Muscle of leg (tissue), 11 donors: Measurements from ENCODE around the gene BAIAP3. TPM values are rescaled to one million over a fixed set of nuclear protein-coding genes. Genes with fewer than 3 reads are reported as not detected.

ENCODE experiments used
- DNase-seq: peaks from one replicate; pipeline ENCODE4 v3.0.0; 2013
- H3K27ac ChIP-seq: one replicate; pipeline ENCODE4 v1.5.1; 2013; ENCODE audit warnings: mild to moderate bottlenecking, low read length, control low read depth
- H3K27me3 ChIP-seq: one replicate; pipeline ENCODE4 v1.6.1; 2013; ENCODE audit warnings: low read length; ENCODE audit not compliant: control insufficient read depth, insufficient read depth
- H3K36me3 ChIP-seq: one replicate; pipeline ENCODE4 v1.6.1; 2013; ENCODE audit warnings: low read length; ENCODE audit not compliant: control insufficient read depth, insufficient read depth
- H3K4me1 ChIP-seq: one replicate; pipeline ENCODE4 v1.6.1; 2013; ENCODE audit warnings: low read length; ENCODE audit not compliant: control insufficient read depth, insufficient read depth
- H3K4me3 ChIP-seq: one replicate; pipeline ENCODE4 v1.5.1; 2013; ENCODE audit warnings: low read length, control low read depth
- H3K9me3 ChIP-seq: replicated peaks from 2 replicates; pipeline ENCODE4 v1.6.1; 2013; ENCODE audit warnings: low read depth, low read length; ENCODE audit not compliant: control insufficient read depth
- WGBS: methylation state at CpG from one replicate; pipeline ENCODE4 v1.1.5; 2013; ENCODE audit warnings: missing lambda C conversion rate; ENCODE audit not compliant: insufficient coverage; 5-methylcytosine and 5-hydroxymethylcytosine counted together
- polyA plus RNA-seq, 8 donors: library from polyadenylated mRNA; unstranded; fragments of 120-200 nt; gene quantifications; one replicate each; pipeline versions ENCODE4 v1.2.1 to v1.2.3, GENCODE V29; 2013; ENCODE audit warnings: inconsistent platforms in 1 of 8, low replicate concordance in 1 of 8; ENCODE audit not compliant: insufficient read length in 8 of 8, insufficient read depth in 1 of 8
- total RNA-seq: library from RNA; stranded (reverse); fragments of 120-200 nt; gene quantifications from one replicate; pipeline ENCODE4 v1.2.4, GENCODE V29; 2013

Gene BAIAP3
- total and polyA plus RNA-seq, 9 donors: 0.40 to 1.3 (median 0.83) TPM

- peaks cover 21% of the 10 kb centered on the region for H3K4me1 ChIP-seq
- H3K27me3 ChIP-seq: no peaks in the 10 kb centered on the region
- no peak overlapping the region for H3K27ac ChIP-seq
- WGBS: 82% methylated on average over 7 of the region's 14 CpGs
- H3K4me3 ChIP-seq: no peak overlapping the region
- H3K36me3 ChIP-seq: peaks cover 87% of the 10 kb centered on the region
- DNase-seq: no peak
- H3K9me3 ChIP-seq: no peaks in the 10 kb centered on the region
Measured at GRCh38 chr16:1316033-1316405, 17.4 kb upstream of the BAIAP3 start.

GRCh38 chr16:1317479-1318267, 15.8 kb upstream of the BAIAP3 start:
- peaks cover 94% of the 10 kb centered on the region for H3K36me3 ChIP-seq
- H3K4me3 ChIP-seq: no peak overlapping the region
- H3K9me3 ChIP-seq: no peaks in the 10 kb centered on the region
- WGBS: 85% methylated on average over 20 of the region's 32 CpGs
- DNase-seq: no peak
- H3K4me1 ChIP-seq: peaks cover 4% of the 10 kb centered on the region
- no peaks in the 10 kb centered on the region for H3K27me3 ChIP-seq
- no peak overlapping the region for H3K27ac ChIP-seq

DNA sequence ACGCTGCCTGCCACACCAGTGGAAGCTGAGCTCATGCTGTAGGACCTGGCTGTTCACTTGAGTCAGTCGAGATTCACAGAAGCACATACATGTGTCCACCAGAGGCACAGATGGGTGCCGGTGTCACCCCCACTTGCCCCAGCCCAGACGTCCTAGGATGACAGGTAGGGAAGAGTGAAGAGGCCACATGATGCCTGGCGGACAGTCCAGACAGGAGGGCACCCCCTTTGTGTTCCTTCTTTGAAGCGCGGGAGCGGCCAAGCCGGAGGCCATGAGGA, 15.2 kb upstream of the BAIAP3 start:
- H3K9me3 ChIP-seq: no peaks in the 10 kb centered on the region
- no peak overlapping the region for H3K4me3 ChIP-seq
- DNase-seq: no peak
- H3K4me1 ChIP-seq: no peaks in the 10 kb centered on the region
- 82% methylated on average over 9 of the region's 9 CpGs for WGBS
- H3K36me3 ChIP-seq: peaks cover 94% of the 10 kb centered on the region
- H3K27ac ChIP-seq: no peak overlapping the region
- H3K27me3 ChIP-seq: no peaks in the 10 kb centered on the region

- no peak overlapping the region for H3K4me3 ChIP-seq
- DNase-seq: no peak
- H3K27ac ChIP-seq: no peak overlapping the region
- WGBS: 92% methylated on average over 33 of the region's 33 CpGs
- peaks cover 95% of the 10 kb centered on the region for H3K36me3 ChIP-seq
- H3K9me3 ChIP-seq: no peaks in the 10 kb centered on the region
- H3K27me3 ChIP-seq: no peaks in the 10 kb centered on the region
- no peaks in the 10 kb centered on the region for H3K4me1 ChIP-seq
Measured at GRCh38 chr16:1319041-1319440, 14.4 kb upstream of the BAIAP3 start.

DNA sequence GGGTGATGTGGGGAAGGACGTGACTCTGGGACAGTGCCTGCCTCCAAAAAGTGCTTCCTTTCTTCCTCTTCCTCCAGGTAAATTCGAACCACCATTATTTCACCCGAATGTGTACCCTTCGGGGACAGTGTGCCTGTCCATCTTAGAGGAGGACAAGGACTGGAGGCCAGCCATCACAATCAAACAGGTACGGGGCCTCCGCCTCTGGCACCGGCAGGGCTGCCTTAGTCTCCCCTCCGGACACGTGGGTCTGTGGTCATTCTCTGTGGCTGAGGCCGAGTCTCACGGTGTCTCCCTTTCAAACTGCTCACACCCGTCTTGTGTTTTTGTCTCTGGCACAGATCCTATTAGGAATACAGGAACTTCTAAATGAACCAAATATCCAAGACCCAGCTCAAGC, 13.3 kb upstream of the BAIAP3 start:
- no peaks in the 10 kb centered on the region for H3K27me3 ChIP-seq
- WGBS: 85% methylated on average over 11 of the region's 12 CpGs

DNA sequence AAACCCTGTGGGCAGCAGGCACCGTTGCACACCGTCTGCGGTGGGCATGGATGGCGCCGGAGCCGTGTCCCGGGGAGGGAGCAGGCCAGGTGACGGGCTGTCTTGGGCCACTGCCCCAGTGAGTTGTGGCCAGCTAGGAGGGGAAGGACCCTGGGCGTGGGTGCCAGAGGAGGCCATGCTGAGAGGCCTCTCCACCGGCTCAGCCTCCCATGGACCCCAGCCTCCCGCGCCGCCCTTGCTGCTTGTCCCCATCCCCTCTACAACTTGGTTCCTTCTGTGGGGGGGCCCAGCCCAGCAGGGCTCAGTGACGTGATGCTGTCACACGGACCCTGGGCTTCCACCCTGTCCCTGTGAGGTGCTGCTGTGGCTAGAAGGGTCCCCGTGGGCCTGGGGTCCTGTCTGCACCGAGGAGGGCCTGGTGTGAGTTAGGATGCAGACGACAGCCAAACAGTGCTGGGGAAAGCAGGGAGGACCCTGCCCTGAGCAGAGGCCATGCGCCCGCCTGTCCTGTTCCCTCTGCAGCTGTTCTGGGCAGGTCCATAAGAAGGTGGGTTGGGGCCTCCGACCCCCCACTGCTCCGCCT, 12.7 kb upstream of the BAIAP3 start:
- no peaks in the 10 kb centered on the region for H3K27me3 ChIP-seq
- no peak for DNase-seq
- peaks cover 94% of the 10 kb centered on the region for H3K36me3 ChIP-seq
- H3K9me3 ChIP-seq: no peaks in the 10 kb centered on the region
- H3K4me3 ChIP-seq: no peak overlapping the region
- WGBS: 84% methylated on average over 17 of the region's 22 CpGs
- no peak overlapping the region for H3K27ac ChIP-seq
- no peaks in the 10 kb centered on the region for H3K4me1 ChIP-seq

More for the DNA sequence above, 13.3 kb upstream of the BAIAP3 start:
- H3K4me1 ChIP-seq: no peaks in the 10 kb centered on the region
- H3K9me3 ChIP-seq: no peaks in the 10 kb centered on the region
- H3K36me3 ChIP-seq: peaks cover 95% of the 10 kb centered on the region
- no peak overlapping the region for H3K4me3 ChIP-seq
- H3K27ac ChIP-seq: no peak overlapping the region
- DNase-seq: no peak

- no peaks in the 10 kb centered on the region for H3K27me3 ChIP-seq
- no peak overlapping the region for H3K4me3 ChIP-seq
- no peak for DNase-seq
- H3K36me3 ChIP-seq: peaks cover 77% of the 10 kb centered on the region
- H3K27ac ChIP-seq: no peak overlapping the region
- H3K4me1 ChIP-seq: no peaks in the 10 kb centered on the region
- 97% methylated on average over 6 of the region's 8 CpGs for WGBS
- H3K9me3 ChIP-seq: no peaks in the 10 kb centered on the region
Measured at GRCh38 chr16:1322407-1322806, 11.0 kb upstream of the BAIAP3 start.

DNA sequence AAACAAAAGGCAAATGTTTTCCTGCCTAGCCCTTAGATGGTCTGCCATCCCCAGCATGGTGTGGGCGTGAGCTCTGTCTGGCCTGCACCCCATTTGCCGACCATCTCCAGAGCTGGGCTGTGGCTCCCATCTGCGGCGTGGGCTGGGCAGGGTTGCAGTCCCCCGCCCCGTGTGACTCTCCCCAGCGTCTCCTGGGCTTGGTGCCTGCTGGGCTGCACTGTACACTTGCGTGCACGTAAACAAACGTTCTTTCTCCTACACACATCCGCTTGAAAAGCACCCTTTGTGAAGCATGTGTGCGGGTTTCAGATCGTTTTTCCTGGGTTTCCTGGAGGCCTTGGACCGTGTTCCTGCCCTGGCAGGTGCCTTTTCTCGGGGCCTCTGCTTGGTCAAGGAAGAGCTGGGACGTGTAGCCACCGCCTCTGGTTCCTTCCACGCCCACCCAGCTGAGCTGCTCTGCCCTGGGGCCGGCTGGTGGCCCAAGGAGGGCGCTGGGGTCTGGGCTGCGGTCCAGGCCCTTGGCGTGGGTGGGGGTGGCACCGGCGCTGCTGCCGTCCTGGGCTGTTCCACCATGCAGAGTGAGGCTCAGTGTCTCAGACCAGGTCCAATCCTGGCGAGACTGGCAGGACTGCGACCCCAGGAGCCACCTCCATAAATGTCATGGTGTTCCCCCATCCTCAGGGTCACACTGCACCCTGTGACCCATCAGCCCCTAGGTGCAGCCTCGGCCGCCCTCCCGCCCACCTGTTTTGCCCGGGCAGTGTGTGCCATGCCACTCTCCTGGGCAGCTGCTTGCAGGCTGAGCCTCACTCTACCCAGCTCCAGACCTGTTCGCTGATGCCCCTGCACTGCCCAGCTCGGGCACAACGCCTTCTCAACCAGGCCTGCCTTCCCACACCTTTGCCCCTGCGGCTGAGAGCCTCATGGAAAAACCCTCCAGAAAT, 9.9 kb upstream of the BAIAP3 start:
- H3K4me1 ChIP-seq: no peaks in the 10 kb centered on the region
- no peak overlapping the region for H3K4me3 ChIP-seq
- no peak overlapping the region for H3K27ac ChIP-seq
- 83% methylated on average over 32 of the region's 35 CpGs for WGBS
- no peak for DNase-seq
- H3K27me3 ChIP-seq: no peaks in the 10 kb centered on the region
- H3K36me3 ChIP-seq: peaks cover 65% of the 10 kb centered on the region
- no peaks in the 10 kb centered on the region for H3K9me3 ChIP-seq

GRCh38 chr16:1324286-1324826, 9.1 kb upstream of the BAIAP3 start:
- DNase-seq: no peak
- no peaks in the 10 kb centered on the region for H3K9me3 ChIP-seq
- peaks cover 58% of the 10 kb centered on the region for H3K36me3 ChIP-seq
- H3K4me3 ChIP-seq: no peak overlapping the region
- H3K4me1 ChIP-seq: no peaks in the 10 kb centered on the region
- H3K27ac ChIP-seq: no peak overlapping the region
- H3K27me3 ChIP-seq: no peaks in the 10 kb centered on the region
- 72% methylated on average over 17 of the region's 22 CpGs for WGBS

GRCh38 chr16:1325261-1325660, 8.2 kb upstream of the BAIAP3 start:
- H3K27me3 ChIP-seq: peaks cover 6% of the 10 kb centered on the region
- H3K9me3 ChIP-seq: no peaks in the 10 kb centered on the region
- no peaks in the 10 kb centered on the region for H3K4me1 ChIP-seq
- WGBS: 82% methylated on average over 10 of the region's 15 CpGs
- no peak overlapping the region for H3K4me3 ChIP-seq
- H3K27ac ChIP-seq: no peak overlapping the region
- DNase-seq: no peak
- H3K36me3 ChIP-seq: peaks cover 49% of the 10 kb centered on the region
